H1 (cell line): ENCODE measurements around the gene HRH2.

Source experiments
- BACH1 ChIP-seq: IDR thresholded peaks from 2 replicates; pipeline ENCODE4 v1.6.1; 2012; ENCODE audit warnings: low read length, improper control_type of control experiment
- CBX5 ChIP-seq: fragments of 300-800, 300-1000 bp; sonication (generic); IDR thresholded peaks from 2 replicates; pipeline ENCODE4 v1.7.1; 2016; ENCODE audit warnings: antibody characterized with exemption, low read length, low read depth
- EGR1 ChIP-seq: IDR thresholded peaks from 2 replicates; pipeline ENCODE4 v1.6.1; 2011; ENCODE audit warnings: low read depth, low read length, borderline replicate concordance
- EP300 ChIP-seq, 2 experiments: IDR thresholded peaks; 1 replicate in 1 of 2; 2 replicates in 1 of 2; pipeline ENCODE4 v1.6.1; 2011 to 2012; ENCODE audit warnings: low read depth in 2 of 2, low read length in 2 of 2, mild to moderate bottlenecking in 2 of 2, borderline replicate concordance in 1 of 2, inconsistent platforms in 1 of 2, moderate library complexity in 1 of 2
- JUND ChIP-seq: IDR thresholded peaks from 2 replicates; pipeline ENCODE4 v1.6.1; 2011; ENCODE audit warnings: mild to moderate bottlenecking, improper control_type of control experiment, low read length
- PHF8 ChIP-seq: fragments of 200-600 bp; sonication (generic); conservative IDR thresholded peaks from 2 replicates; pipeline ENCODE4 v1.7.1; 2012; ENCODE audit warnings: low read depth, mild to moderate bottlenecking, inconsistent platforms, low read length, moderate library complexity
- POLR2A ChIP-seq, 2 experiments: IDR thresholded peaks; 1 replicate in 1 of 2; 2 replicates in 1 of 2; pipeline ENCODE4 v1.6.1; 2011; ENCODE audit warnings: low read depth in 2 of 2, low read length in 2 of 2, mild to moderate bottlenecking in 2 of 2; ENCODE audit errors: control extremely low read depth in 1 of 2
- POLR2AphosphoS5 ChIP-seq: IDR thresholded peaks from 2 replicates; pipeline ENCODE4 v1.6.1; 2011; ENCODE audit warnings: low read depth, low read length
- RFX5 ChIP-seq: IDR thresholded peaks from 2 replicates; pipeline ENCODE4 v1.6.1; 2011; ENCODE audit warnings: low read depth, low read length, improper control_type of control experiment, borderline replicate concordance
- RNF2 ChIP-seq: fragments of 200-900, 300-1000 bp; sonication (generic); IDR thresholded peaks from 2 replicates; pipeline ENCODE4 v1.7.1; 2016; ENCODE audit warnings: borderline replicate concordance, low read depth, mild to moderate bottlenecking, antibody characterized with exemption, low read length; ENCODE audit not compliant: poor library complexity, severe bottlenecking; ENCODE audit errors: missing control alignments
- SP2 ChIP-seq: IDR thresholded peaks from 2 replicates; pipeline ENCODE4 v1.6.1; 2012; ENCODE audit warnings: mild to moderate bottlenecking, low read length, inconsistent platforms
- TAF1 ChIP-seq: IDR thresholded peaks from 2 replicates; pipeline ENCODE4 v1.6.1; 2011; ENCODE audit warnings: mild to moderate bottlenecking, low read depth, low read length
- TF ChIP-seq, protein P1 (sequence below): IDR thresholded peaks from 2 replicates; pipeline ENCODE4 v1.6.1; 2011; ENCODE audit warnings: low read depth, mild to moderate bottlenecking, low read length; ENCODE audit not compliant: insufficient read depth
- TF ChIP-seq, protein P2 (sequence below), 3 experiments: IDR thresholded peaks; 1 replicate in 2 of 3; 2 replicates in 1 of 3; pipeline versions ENCODE4 v1.5.1 to v1.6.1; 2011; ENCODE audit warnings: low read length in 3 of 3, mild to moderate bottlenecking in 3 of 3, inconsistent platforms in 2 of 3, low read depth in 1 of 3, moderate library complexity in 1 of 3; ENCODE audit not compliant: insufficient read depth in 1 of 3; ENCODE audit errors: control extremely low read depth in 1 of 3

GRCh38 chr5:175737481-175737880 is 79.6 kb downstream of the HRH2 start:
- no peak for TF ChIP-seq POLR2AphosphoS5
- TF ChIP-seq BACH1: no peak
- no peak for TF ChIP-seq RNF2
- TF ChIP-seq POLR2A (IDR thresholded peaks at IDR 0.05; ENCODE audit: control extremely low read depth in 1 of 2, low read depth in 2 of 2, low read length in 2 of 2): no peak
- TF ChIP-seq, protein P1, sequence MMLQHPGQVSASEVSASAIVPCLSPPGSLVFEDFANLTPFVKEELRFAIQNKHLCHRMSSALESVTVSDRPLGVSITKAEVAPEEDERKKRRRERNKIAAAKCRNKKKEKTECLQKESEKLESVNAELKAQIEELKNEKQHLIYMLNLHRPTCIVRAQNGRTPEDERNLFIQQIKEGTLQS: no peak
- TF ChIP-seq CBX5: no peak
- no peak for TF ChIP-seq EGR1
- no peak for TF ChIP-seq TAF1
- no peak for TF ChIP-seq RFX5
- TF ChIP-seq EP300 (IDR thresholded peaks at IDR 0.05; ENCODE audit: borderline replicate concordance in 1 of 2, low read depth in 2 of 2, low read length in 2 of 2): no peak
- TF ChIP-seq JUND: no peak
- no peak for TF ChIP-seq SP2
- TF ChIP-seq, protein P2, sequence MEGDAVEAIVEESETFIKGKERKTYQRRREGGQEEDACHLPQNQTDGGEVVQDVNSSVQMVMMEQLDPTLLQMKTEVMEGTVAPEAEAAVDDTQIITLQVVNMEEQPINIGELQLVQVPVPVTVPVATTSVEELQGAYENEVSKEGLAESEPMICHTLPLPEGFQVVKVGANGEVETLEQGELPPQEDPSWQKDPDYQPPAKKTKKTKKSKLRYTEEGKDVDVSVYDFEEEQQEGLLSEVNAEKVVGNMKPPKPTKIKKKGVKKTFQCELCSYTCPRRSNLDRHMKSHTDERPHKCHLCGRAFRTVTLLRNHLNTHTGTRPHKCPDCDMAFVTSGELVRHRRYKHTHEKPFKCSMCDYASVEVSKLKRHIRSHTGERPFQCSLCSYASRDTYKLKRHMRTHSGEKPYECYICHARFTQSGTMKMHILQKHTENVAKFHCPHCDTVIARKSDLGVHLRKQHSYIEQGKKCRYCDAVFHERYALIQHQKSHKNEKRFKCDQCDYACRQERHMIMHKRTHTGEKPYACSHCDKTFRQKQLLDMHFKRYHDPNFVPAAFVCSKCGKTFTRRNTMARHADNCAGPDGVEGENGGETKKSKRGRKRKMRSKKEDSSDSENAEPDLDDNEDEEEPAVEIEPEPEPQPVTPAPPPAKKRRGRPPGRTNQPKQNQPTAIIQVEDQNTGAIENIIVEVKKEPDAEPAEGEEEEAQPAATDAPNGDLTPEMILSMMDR (IDR thresholded peaks at IDR 0.05; ENCODE audit: control extremely low read depth in 1 of 3, insufficient read depth in 1 of 3, low read depth in 1 of 3, low read length in 3 of 3): no peak
- TF ChIP-seq PHF8: no peak
